H1 (cell line): Measurements from ENCODE around the gene PTTG1IP2. TPM values are rescaled to one million over a fixed set of nuclear protein-coding genes. Genes with fewer than 3 reads are reported as not detected.

Source experiments
- CTCF ChIA-PET: fragments of 300-600 bp; sonication (Branson Sonifier 250); formaldehyde crosslinking; loops from one replicate; lab custom pipeline; 2021; ENCODE audit not compliant: partially characterized antibody; lab: Charles Lee
- POLR2A ChIA-PET: fragments of 300-600 bp; sonication (Branson Sonifier 250); formaldehyde crosslinking; loops from one replicate; lab custom pipeline; 2021; ENCODE audit warnings: inconsistent platforms; ENCODE audit not compliant: partially characterized antibody; lab: Charles Lee
- DNase-seq, 2 experiments: peaks; one replicate each; pipeline versions ENCODE4 v3.0.0 to v3.0.0-alpha.2; 2010 to 2022; ENCODE audit warnings: low spot score in 2 of 2, low read depth in 1 of 2, mixed read lengths in 1 of 2
- FAIRE-seq: peaks from 2 replicates; lab custom pipeline; 2011; peaks lifted over from hg19 to GRCh38; lab: Jason Lieb, UNC
- H2AFZ ChIP-seq: 2 replicates; pipeline ENCODE4 v1.8.1; 2012; ENCODE audit warnings: low read length, inconsistent platforms
- H2AK5ac ChIP-seq: 2 replicates; pipeline ENCODE4 v1.6.1; 2013; ENCODE audit warnings: low read depth, low read length
- H2BK120ac ChIP-seq: replicated peaks from 2 replicates; pipeline ENCODE3; 2013; ENCODE audit warnings: low read depth, low read length, inconsistent platforms
- H2BK12ac ChIP-seq: 2 replicates; pipeline ENCODE4 v1.6.1; 2013; ENCODE audit warnings: low read depth, low read length
- H2BK15ac ChIP-seq: 2 replicates; pipeline ENCODE4 v1.6.1; 2013; ENCODE audit warnings: low read length
- H2BK20ac ChIP-seq: 2 replicates; pipeline ENCODE4 v1.6.1; 2013; ENCODE audit warnings: low read length
- H2BK5ac ChIP-seq: 2 replicates; pipeline ENCODE4 v1.6.1; 2013; ENCODE audit warnings: low read depth, low read length
- H3K14ac ChIP-seq: 2 replicates; pipeline ENCODE4 v1.6.1; 2013; ENCODE audit warnings: inconsistent platforms; ENCODE audit not compliant: insufficient read length
- H3K18ac ChIP-seq: 2 replicates; pipeline ENCODE4 v1.6.1; 2013; ENCODE audit warnings: low read length; ENCODE audit errors: extremely low read depth
- H3K23ac ChIP-seq: 2 replicates; pipeline ENCODE4 v1.6.1; 2013; ENCODE audit warnings: inconsistent platforms; ENCODE audit not compliant: insufficient read length
- H3K23me2 ChIP-seq: 2 replicates; pipeline ENCODE4 v1.6.1; 2013; ENCODE audit warnings: low read depth, low read length
- H3K27ac ChIP-seq: 2 replicates; pipeline ENCODE4 v1.6.1; 2011; ENCODE audit warnings: low read depth, low read length, inconsistent platforms
- H3K27me3 ChIP-seq, 4 experiments: replicated peaks in 1 of 4; 1 replicate in 1 of 4; 2 replicates in 3 of 4; pipeline versions ENCODE4 v1.6.1 to v1.8.1; 2011 to 2013; ENCODE audit warnings: low read length in 3 of 4, mild to moderate bottlenecking in 3 of 4, inconsistent platforms in 2 of 4, mixed read lengths in 2 of 4, moderate library complexity in 1 of 4; ENCODE audit not compliant: control insufficient read depth in 3 of 4, insufficient read depth in 3 of 4; ENCODE audit errors: extremely low read depth in 1 of 4
- H3K36me3 ChIP-seq, 4 experiments: 2 replicates each; pipeline versions ENCODE4 v1.6.1 to v1.8.1; 2011 to 2013; ENCODE audit warnings: mild to moderate bottlenecking in 4 of 4, low read length in 3 of 4, moderate library complexity in 2 of 4, control low read depth in 1 of 4, inconsistent platforms in 1 of 4; ENCODE audit not compliant: insufficient read depth in 4 of 4, control insufficient read depth in 2 of 4
- H3K4ac ChIP-seq: replicated peaks from 2 replicates; pipeline ENCODE3; 2013; ENCODE audit warnings: low read length, low read depth, mixed read lengths, inconsistent platforms; ENCODE audit not compliant: insufficient read length
- H3K4me1 ChIP-seq, 4 experiments: replicated peaks in 1 of 4; 1 replicate in 1 of 4; 2 replicates in 3 of 4; pipeline versions ENCODE4 v1.6.1 to v1.8.1; 2011 to 2013; ENCODE audit warnings: low read length in 3 of 4, inconsistent platforms in 2 of 4, mixed read lengths in 1 of 4; ENCODE audit not compliant: insufficient read depth in 4 of 4, control insufficient read depth in 3 of 4
- H3K4me2 ChIP-seq, 2 experiments: 2 replicates each; pipeline versions ENCODE4 v1.6.1 to v1.8.1; 2011 to 2013; ENCODE audit warnings: low read depth in 2 of 2, low read length in 2 of 2, control low read depth in 1 of 2, inconsistent platforms in 1 of 2, mild to moderate bottlenecking in 1 of 2; ENCODE audit not compliant: insufficient read depth in 1 of 2
- H3K4me3 ChIP-seq, 4 experiments: fragments of 200-600, 300-600 bp in 1 of 4; sonication (generic), shearing (Covaris generic), sonication (Bioruptor Twin) in 1 of 4; 2 replicates each; pipeline versions ENCODE4 v1.5.1 to v1.8.1; 2011 to 2016; ENCODE audit warnings: low read length in 4 of 4, low read depth in 3 of 4, control low read depth in 2 of 4, inconsistent platforms in 2 of 4, mild to moderate bottlenecking in 2 of 4, mixed read lengths in 1 of 4, moderate library complexity in 1 of 4; ENCODE audit not compliant: insufficient read depth in 2 of 4; ENCODE audit errors: extremely low read depth in 1 of 4
- H3K56ac ChIP-seq: replicated peaks from 2 replicates; pipeline ENCODE3; 2013; ENCODE audit warnings: low read depth, mild to moderate bottlenecking, mixed read lengths, low read length, inconsistent platforms; ENCODE audit not compliant: insufficient read length
- H3K79me1 ChIP-seq: 2 replicates; pipeline ENCODE4 v1.6.1; 2013; ENCODE audit warnings: low read depth, low read length, control low read depth
- H3K79me2 ChIP-seq, 2 experiments: 2 replicates each; pipeline versions ENCODE4 v1.6.1 to v1.8.1; 2012 to 2013; ENCODE audit warnings: low read length in 2 of 2, mild to moderate bottlenecking in 2 of 2, inconsistent platforms in 1 of 2; ENCODE audit not compliant: insufficient read depth in 2 of 2, control insufficient read depth in 1 of 2
- H3K9ac ChIP-seq, 4 experiments: replicated peaks in 1 of 4; 1 replicate in 1 of 4; 2 replicates in 3 of 4; pipeline versions ENCODE4 v1.6.1 to v1.8.1; 2011 to 2013; ENCODE audit warnings: low read depth in 3 of 4, low read length in 3 of 4, control low read depth in 2 of 4, mild to moderate bottlenecking in 2 of 4, moderate library complexity in 2 of 4, inconsistent platforms in 1 of 4; ENCODE audit errors: extremely low read depth in 1 of 4
- H3K9me3 ChIP-seq, 2 experiments: 2 replicates each; pipeline versions ENCODE4 v1.6.1 to v1.8.1; 2012 to 2013; ENCODE audit warnings: mild to moderate bottlenecking in 2 of 2, moderate library complexity in 2 of 2, control low read depth in 1 of 2, inconsistent platforms in 1 of 2, low read depth in 1 of 2, low read length in 1 of 2, mixed read lengths in 1 of 2; ENCODE audit not compliant: insufficient read depth in 2 of 2
- H4K20me1 ChIP-seq, 2 experiments: replicated peaks in 1 of 2; 2 replicates each; pipeline versions ENCODE3 to v1.8.1; 2011 to 2013; ENCODE audit warnings: inconsistent platforms in 2 of 2, low read length in 2 of 2, mild to moderate bottlenecking in 1 of 2; ENCODE audit not compliant: insufficient read depth in 2 of 2, control insufficient read depth in 1 of 2
- H4K5ac ChIP-seq: 2 replicates; pipeline ENCODE4 v1.6.1; 2013; ENCODE audit warnings: low read length, low read depth, mixed read lengths, inconsistent platforms; ENCODE audit not compliant: insufficient read length
- H4K8ac ChIP-seq: 2 replicates; pipeline ENCODE4 v1.8.0; 2013; ENCODE audit warnings: mild to moderate bottlenecking, moderate library complexity, low read length, inconsistent platforms; ENCODE audit not compliant: insufficient read depth; ENCODE audit errors: extremely low read depth
- H4K91ac ChIP-seq: replicated peaks from 2 replicates; pipeline ENCODE3; 2013; ENCODE audit warnings: low read length, mixed read lengths, inconsistent platforms; ENCODE audit not compliant: insufficient read length
- EGR1 ChIP-seq: IDR thresholded peaks from 2 replicates; pipeline ENCODE4 v1.6.1; 2011; ENCODE audit warnings: low read depth, low read length, borderline replicate concordance
- GABPA ChIP-seq: IDR thresholded peaks from 2 replicates; pipeline ENCODE4 v1.6.1; 2011; ENCODE audit warnings: mild to moderate bottlenecking, low read length, moderate library complexity, borderline replicate concordance; ENCODE audit not compliant: insufficient read depth
- KDM1A ChIP-seq: fragments of 200-600, 300-600 bp; sonication (generic); IDR thresholded peaks from 2 replicates; pipeline ENCODE4 v1.7.1; 2016; ENCODE audit warnings: mild to moderate bottlenecking, low read length, borderline replicate concordance
- NANOG ChIP-seq: IDR thresholded peaks from 2 replicates; pipeline ENCODE4 v1.6.1; 2011; ENCODE audit warnings: low read length, low read depth, mild to moderate bottlenecking, inconsistent platforms; ENCODE audit not compliant: insufficient read depth, poor library complexity, severe bottlenecking
- WGBS, 2 experiments: shearing (Covaris generic) in 1 of 2; methylation state at CpG; one replicate each; pipeline versions ENCODE4 v1.1.6 to v1.1.7; 2013 to 2015; ENCODE audit warnings: low lambda C conversion rate in 2 of 2, mixed read lengths in 2 of 2, inconsistent platforms in 1 of 2, low coverage in 1 of 2, missing lambda C conversion rate in 1 of 2; ENCODE audit not compliant: insufficient replicate concordance in 2 of 2, insufficient coverage in 1 of 2, insufficient read length in 1 of 2; ENCODE audit errors: extremely low coverage in 1 of 2, missing lambda C conversion rate in 1 of 2; 5-methylcytosine and 5-hydroxymethylcytosine counted together
- polyA plus RNA-seq, 7 experiments: library from polyadenylated mRNA; depleted of rRNA in 3 of 7; stranded (reverse) in 5 of 7; unstranded in 2 of 7; fragments of >200 nt in 5 of 7; fragments of 200-250 nt in 2 of 7; gene quantifications; 1 replicate in 5 of 7; 2 replicates in 1 of 7; 4 replicates in 1 of 7; pipeline versions ENCODE4 v1.2.1 to v1.2.3, GENCODE V29; 2011 to 2013; ENCODE audit warnings: missing spikeins in 2 of 7, mixed read lengths in 2 of 7
- total RNA-seq: library from RNA; stranded (reverse); fragmentation: NEBNext Ultra II Directional; extraction: Animal tissue kit (Norgen Biotek cat#: 25700); gene quantifications from 2 replicates; pipeline ENCODE4 v1.2.1, GENCODE V29; 2021

The PTTG1IP2 gene
- total and polyA plus RNA-seq, 2 of the 8 experiments (the other 6 are each of a cell fraction or from before 2014, with no cell fraction given), result not detected

GRCh38 chr7:90483251-90483650, 13.8 kb downstream of the PTTG1IP2 start:
- H3K4me1 ChIP-seq, result no peaks in the 10 kb centered on the region
- no peak overlapping the region for H4K8ac ChIP-seq
- H2AK5ac ChIP-seq, result no peak overlapping the region
- no peak overlapping the region for H2BK120ac ChIP-seq
- H3K14ac ChIP-seq, result no peak overlapping the region
- no peaks in the 10 kb centered on the region for H4K20me1 ChIP-seq
- H4K91ac ChIP-seq, result no peak overlapping the region
- no peak overlapping the region for H3K27ac ChIP-seq
- no peak overlapping the region for H2BK15ac ChIP-seq
- H2BK12ac ChIP-seq, result no peak overlapping the region
- no peak overlapping the region for H2AFZ ChIP-seq
- H3K4me2 ChIP-seq, result no peak overlapping the region
- 92% methylated on average over 1 of the region's 1 CpG; no CpG with 5 or more reads in 1 of the 2 experiments for WGBS, 2 experiments
- no peak overlapping the region for H2BK20ac ChIP-seq
- no peaks in the 10 kb centered on the region for H3K79me1 ChIP-seq
- H3K27me3 ChIP-seq, result no peaks in the 10 kb centered on the region
- H3K4ac ChIP-seq, result no peak overlapping the region
- FAIRE-seq (no peak), DNase-seq (no peak)
- H3K4me3 ChIP-seq, result no peak overlapping the region
- H3K79me2 ChIP-seq, result no peaks in the 10 kb centered on the region
- H3K56ac ChIP-seq, result no peak overlapping the region
- no peaks in the 10 kb centered on the region for H3K36me3 ChIP-seq
- no peaks in the 10 kb centered on the region for H3K9me3 ChIP-seq
- no peak overlapping the region for H3K18ac ChIP-seq
- CTCF ChIA-PET, result interaction anchor here (0.6 kb wide), 1 partner anchor 16 kb away, joined by 3 read pairs; no protein-coding TSS in a partner anchor
- H3K23me2 ChIP-seq, result no peaks in the 10 kb centered on the region
- H4K5ac ChIP-seq, result no peak overlapping the region
- POLR2A ChIA-PET, result no interaction called here
- no peak for TF ChIP-seq EGR1
- no peak for TF ChIP-seq KDM1A
- TF ChIP-seq NANOG, result no peak
- TF ChIP-seq GABPA, result no peak
- H2BK5ac ChIP-seq, result no peak overlapping the region
- no peak overlapping the region for H3K9ac ChIP-seq
- no peak overlapping the region for H3K23ac ChIP-seq
